Right renal pelvis (tissue), 4 donors: ENCODE measurements around the gene DTL. TPM values are rescaled to one million over a fixed set of nuclear protein-coding genes. Genes with fewer than 3 reads are reported as not detected.
"Not testable (repeated sequence)": the region's sequence is repeated elsewhere in the genome, so short reads cannot be mapped to it uniquely, and the experiment has no call there.

Experiments
- DNase-seq, 4 donors: peaks; one replicate each; pipeline ENCODE4 v3.0.0-alpha.2; 2013; ENCODE audit warnings: low read depth in 4 of 4, low spot score in 3 of 4, missing footprints in 1 of 4
- polyA plus RNA-seq, 4 donors: library from polyadenylated mRNA; unstranded; fragments of 120-200 nt; gene quantifications; one replicate each; pipeline ENCODE4 v1.2.1, GENCODE V29; 2013; ENCODE audit not compliant: insufficient read length in 4 of 4

The DTL gene, protein sequence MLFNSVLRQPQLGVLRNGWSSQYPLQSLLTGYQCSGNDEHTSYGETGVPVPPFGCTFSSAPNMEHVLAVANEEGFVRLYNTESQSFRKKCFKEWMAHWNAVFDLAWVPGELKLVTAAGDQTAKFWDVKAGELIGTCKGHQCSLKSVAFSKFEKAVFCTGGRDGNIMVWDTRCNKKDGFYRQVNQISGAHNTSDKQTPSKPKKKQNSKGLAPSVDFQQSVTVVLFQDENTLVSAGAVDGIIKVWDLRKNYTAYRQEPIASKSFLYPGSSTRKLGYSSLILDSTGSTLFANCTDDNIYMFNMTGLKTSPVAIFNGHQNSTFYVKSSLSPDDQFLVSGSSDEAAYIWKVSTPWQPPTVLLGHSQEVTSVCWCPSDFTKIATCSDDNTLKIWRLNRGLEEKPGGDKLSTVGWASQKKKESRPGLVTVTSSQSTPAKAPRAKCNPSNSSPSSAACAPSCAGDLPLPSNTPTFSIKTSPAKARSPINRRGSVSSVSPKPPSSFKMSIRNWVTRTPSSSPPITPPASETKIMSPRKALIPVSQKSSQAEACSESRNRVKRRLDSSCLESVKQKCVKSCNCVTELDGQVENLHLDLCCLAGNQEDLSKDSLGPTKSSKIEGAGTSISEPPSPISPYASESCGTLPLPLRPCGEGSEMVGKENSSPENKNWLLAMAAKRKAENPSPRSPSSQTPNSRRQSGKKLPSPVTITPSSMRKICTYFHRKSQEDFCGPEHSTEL
- polyA plus RNA-seq, result 10 to 100 TPM; 16.9 to 19.6 (median 19.1) TPM

DNA sequence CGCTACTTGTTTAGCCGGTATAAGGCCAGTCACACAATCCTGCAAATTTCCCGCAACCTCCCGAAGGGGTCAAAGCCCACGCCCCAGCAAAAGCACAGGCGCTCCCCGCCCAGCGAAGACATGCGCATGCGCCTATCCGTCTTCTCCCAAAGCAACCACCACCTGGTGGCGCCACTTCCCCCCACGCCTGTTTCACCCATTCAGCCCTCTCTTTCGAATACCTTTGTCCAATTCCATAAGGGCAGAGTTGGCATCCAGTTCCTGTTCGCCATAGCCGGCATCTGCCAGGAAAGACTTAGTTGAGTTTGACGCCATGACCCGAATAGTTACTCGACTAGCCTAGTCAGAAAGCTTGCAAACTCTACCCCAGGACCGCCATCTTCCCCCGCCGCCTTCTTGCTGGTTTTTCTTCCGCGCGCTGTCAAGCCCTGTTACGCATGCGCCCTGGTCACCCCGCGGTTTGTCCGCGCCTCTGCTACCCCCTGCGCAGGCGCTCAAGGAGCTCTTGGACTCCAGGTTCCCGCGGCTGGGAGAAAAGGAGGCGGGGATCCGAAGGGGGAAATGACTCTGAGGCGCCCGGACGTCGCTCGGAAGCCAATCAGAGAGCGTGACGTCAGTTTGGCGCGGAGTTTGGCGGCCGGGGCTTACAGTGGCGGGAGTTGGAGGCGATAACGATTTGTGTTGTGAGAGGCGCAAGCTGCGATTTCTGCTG is at the start of gene DTL, which contains the start of gene INTS7:
DTL (plus strand) TSS at position 626 of the 712 bp plus-strand sequence. CDS start 143 bp downstream, outside the sequence.
INTS7 (minus strand) TSS at position 435 of the 712 bp plus-strand sequence; CDS start at position 315, 120 bp downstream.
- DNase-seq, result peak; percentile 99 to 100 (median 99)

DNA sequence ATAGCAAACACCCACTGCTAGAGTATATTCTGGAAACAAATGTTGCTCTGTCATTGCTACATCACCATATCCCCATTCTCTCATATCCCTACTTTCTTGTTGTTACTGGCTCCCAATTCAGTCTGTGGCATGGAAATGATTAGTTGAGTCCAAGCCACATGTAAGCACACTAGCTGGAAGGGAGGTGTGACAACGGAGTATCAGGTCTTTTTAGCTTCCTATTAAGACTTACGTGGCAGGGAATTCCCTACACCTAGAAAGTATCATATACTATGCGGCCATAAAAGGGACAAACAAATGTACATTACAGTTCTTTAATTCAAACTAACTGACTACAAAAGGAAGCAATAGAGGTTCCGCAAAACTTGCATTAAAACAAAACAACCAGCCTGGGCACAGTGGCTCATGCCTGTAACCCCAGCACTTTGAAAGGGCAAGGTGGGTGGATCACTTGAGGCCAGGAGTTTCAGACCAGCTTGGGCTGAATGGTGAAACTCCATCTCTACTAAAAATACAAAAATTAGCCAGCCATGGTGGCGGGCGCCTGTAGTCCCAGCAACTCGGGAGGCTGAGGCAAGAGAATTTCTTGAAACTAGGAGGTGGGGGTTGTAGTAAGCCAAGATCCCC is 48.8 kb upstream of the DTL start:
- no peak for DNase-seq

DNA sequence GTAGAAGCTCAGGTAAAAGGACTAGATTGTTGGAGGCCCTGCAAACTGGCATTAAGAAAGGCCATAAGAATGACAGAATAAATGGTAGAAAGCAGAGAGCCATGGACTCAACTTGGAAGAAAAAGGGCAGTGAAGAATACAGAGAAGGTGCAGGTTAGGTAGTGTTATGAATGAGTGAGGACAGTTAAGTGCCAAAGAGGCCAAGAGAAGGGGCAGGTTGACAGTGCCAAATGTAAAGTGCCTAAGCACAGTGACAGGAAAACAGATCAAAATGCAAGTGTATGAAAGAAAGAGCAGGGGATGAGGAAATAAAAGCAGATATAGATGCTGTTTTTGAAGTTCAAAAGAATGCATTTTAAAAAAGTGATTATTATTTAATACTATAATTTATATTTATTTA is 43.9 kb upstream of the DTL start:
- no peak for DNase-seq

GRCh38 chr1:211997426-211997825 is 38.1 kb upstream of the DTL start:
- not testable (repeated sequence) for DNase-seq

DNA sequence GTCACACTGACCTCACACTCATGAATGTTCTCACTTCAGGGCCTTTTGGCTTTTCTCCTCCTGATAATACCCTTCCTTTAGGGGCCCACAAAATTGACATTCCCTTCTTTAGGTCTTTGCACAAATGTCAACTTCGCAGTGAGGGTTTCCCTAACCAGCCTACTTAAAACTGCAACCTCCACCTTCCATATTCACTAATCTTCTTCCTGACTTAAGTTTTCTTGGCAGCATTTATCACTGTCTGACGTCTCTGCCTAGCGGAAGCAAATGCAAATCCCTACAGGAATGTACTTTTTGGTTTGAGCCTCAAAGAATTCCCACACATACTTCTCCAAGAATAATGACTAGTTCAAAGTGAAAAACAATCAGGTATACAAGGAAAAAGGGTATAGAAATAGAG is 33.0 kb upstream of the DTL start:
- no peak for DNase-seq

GRCh38 chr1:212004895-212005608 is 30.5 kb upstream of the DTL start:
- DNase-seq, result no peak

GRCh38 chr1:212007178-212007577 is 28.4 kb upstream of the DTL start:
- no peak for DNase-seq

DNA sequence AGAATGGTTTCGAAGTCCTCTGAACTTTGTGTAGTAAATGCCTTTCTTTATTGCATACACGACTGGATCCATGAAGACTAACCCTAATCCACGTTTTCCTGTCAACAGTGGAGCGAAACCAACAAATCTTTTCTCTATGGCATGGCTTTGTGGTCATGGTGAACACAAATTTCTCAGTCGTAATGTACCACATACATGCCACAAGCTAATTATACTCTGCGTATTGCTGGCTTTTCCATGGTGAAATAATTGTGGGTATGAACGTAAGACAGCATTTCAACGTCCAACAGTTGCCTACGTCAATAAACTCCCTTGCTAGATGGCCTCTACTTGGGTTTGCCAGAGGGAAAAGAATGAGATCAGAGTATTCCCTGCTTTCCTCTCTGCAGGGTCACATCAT is 27.7 kb upstream of the DTL start:
- DNase-seq, result no peak

DNA sequence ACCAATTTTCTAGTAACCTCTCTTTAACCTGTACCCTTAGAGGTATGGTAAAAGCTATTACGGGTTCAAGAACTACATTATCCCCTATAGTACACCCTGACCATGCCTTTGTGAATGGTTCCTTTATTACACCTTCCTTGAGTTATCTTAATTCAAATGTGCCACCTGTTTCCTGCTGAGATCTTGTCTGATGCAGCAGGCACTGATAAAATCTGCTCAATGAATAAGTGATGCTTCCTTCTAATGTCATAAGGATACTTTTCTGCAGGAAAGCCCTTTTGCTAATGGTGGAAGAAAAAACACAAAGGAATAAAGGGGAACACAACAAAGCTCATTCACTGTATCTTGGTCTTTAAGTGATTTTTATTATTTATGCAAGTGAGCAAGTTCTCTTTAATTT is 26.0 kb upstream of the DTL start:
- DNase-seq, result no peak

DNA sequence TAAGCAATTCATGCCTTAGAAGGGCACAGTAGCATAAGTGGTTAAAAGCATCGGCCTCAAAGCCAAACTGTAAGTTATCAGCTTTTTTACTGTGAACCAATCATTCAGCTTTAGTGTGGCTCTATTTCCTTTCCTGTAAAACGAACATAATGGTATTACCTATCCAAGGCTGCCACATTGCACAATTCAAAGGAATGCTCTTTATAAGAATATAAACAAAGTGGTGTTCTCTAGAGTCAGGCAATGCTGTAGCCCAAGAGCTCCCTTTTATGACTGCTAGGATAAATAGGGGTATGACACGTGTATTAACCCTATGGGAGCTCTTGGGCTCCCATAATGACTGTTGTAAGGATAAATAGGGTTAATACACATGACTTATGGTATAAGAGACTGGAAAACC is 25.5 kb upstream of the DTL start:
- DNase-seq, result no peak

DNA sequence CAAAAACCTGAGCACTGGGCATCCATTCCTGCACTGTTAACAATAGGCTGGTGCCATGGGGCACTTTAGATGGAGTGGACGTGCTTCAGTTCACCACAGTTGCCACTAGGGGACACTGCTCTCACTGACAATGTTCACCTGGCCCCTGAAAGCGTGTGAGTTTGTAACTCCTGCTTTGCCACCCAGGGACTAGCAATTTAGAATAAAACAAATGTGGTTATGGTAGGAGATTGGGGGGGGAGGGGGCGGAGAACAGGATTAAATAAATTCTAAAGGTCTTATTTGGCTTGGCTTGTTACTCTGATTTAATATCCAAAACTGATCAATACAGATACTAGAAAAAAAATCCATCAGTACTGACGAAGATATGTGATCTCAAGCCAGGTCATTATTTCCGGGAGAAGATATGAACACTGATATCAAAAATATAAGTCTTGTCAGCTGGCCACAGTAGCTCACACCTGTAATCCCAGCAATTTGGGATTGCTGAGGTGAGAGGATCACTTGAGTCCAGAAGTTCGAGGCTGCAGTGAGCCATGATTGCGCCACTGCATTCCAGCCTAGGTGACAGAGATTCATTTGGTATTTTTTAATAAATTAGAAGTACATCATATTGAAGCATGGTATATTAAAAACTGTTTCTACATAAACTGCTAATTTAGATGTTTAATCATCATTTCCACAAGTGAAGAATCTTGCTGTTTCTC is 23.4 kb upstream of the DTL start:
- DNase-seq, result peak in 3 of 4 donors; percentile 29 to 40 (median 35)

GRCh38 chr1:212013672-212014071 is 21.9 kb upstream of the DTL start:
- DNase-seq, result no peak

DNA sequence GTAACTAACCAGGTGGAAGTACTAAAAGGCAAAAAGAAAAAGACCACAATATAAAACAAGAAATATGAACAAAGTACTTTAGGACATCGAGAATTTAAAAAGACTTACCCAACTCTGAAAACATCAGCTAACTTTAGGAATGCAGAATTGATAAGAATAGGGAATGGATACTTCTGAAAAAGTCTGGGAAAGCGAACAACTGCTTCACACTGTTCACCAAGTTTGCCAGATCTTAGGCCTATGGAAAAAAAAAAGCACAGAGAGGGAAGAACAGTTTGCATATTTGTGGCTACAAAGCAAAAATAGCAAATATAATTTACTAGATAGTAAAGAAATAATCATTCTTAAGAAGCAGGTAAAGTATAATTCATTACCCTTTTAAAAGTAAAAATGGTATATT is 14.6 kb upstream of the DTL start:
- no peak for DNase-seq

- DNase-seq, result no peak
These were observed 14.0 kb upstream of the DTL start for GRCh38 chr1:212021563-212021962.

- DNase-seq, result not testable (repeated sequence)
These were observed 12.6 kb upstream of the DTL start for GRCh38 chr1:212022908-212023307.

DNA sequence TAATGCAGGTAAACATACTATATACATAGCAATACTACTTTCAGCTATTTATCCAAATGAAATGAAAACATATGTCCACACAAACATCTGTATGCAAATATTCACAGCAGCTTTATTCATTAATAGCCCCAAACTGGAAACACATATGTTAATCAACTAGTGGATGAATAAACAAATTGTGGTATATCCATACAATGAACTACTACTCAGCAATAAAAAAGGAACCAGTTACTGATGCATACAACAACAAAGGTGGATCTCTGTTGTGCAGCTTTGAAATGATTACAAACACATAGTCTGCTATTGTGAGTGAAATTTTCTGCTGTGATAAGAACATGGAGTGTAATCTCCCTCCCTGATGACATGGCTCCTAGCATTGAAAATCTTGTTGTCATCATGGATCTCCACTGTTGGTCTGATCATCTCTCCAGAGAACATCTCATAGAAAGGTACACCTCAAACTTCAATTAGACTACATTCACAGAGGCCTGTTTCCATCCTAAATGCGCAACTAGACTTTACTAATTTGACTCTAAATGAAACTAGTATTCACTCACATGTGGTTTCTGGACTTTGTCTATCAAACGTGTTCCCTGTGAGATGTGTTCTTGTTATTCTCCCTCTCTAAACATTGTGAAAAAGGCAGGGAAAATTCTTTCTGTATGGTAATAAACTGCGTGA is 10.9 kb upstream of the DTL start:
- no peak for DNase-seq

- not testable (repeated sequence) for DNase-seq
These were observed 7.8 kb upstream of the DTL start for GRCh38 chr1:212027727-212028126.

GRCh38 chr1:212030936-212031528 is 4.5 kb upstream of the DTL start:
- DNase-seq, result no peak
